Activated CD4-positive, alpha-beta T cell treated with anti-CD3 and anti-CD28 coated beads, Interleukin-2, amount 50 U/mL, for 4 hours (primary cell): ENCODE measurements around the gene C5orf63.
"Not testable (repeated sequence)": the region's sequence is repeated elsewhere in the genome, so short reads cannot be mapped to it uniquely, and the experiment has no call there.

Source experiments
- DNase-seq, 2 experiments: peaks; one replicate each; pipeline ENCODE4 v3.0.0-alpha.2; 2020

The C5orf63 gene

GRCh38 chr5:127030259-127031146 lies 42.8 kb downstream of the C5orf63 start, which contains the start of gene MARCHF3:
TSS of gene MARCHF3 (minus strand) at chr5:127030558. CDS start at chr5:126918171, 112,387 bp downstream.
- peak; percentile 87 for DNase-seq

GRCh38 chr5:127029581-127030258 lies 43.6 kb downstream of the C5orf63 start:
- DNase-seq, result peak; percentile 19 to 24

DNA sequence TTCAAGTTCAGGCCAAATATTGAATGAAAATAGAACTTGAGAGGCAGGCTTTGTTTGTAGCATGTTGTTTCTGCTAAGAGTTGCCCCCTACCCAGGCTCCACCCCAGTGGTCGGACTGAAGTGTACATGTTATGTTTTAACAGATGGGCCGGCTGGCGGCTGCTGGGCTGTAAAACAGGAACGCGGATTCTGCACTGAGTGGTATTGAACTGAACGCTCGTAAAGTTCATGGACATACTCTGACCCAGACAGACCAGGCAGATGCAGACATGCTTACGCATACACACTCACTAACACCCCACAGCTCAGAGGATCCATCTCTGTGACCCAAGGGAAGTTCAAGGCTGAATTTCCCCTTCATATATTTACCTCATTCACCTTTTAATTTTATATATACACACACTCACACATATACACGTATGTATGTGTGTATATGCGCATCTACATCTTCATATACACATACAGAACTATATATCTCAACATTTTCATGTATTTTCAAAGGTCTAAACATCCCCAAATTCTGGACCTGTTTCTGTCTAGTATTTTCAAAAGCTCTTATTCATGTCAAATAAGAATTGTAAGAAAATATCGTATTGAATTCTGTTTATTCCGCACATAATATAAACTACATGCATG lies 44.4 kb downstream of the C5orf63 start:
- DNase-seq, result no peak

GRCh38 chr5:127027539-127027938 lies 45.8 kb downstream of the C5orf63 start:
- DNase-seq, result no peak

- no peak for DNase-seq
Observed at GRCh38 chr5:127026166-127026565, 47.1 kb downstream of the C5orf63 start.

- DNase-seq, result no peak
Observed at GRCh38 chr5:127025467-127025866, 47.8 kb downstream of the C5orf63 start.

GRCh38 chr5:127024821-127025220 lies 48.5 kb downstream of the C5orf63 start:
- DNase-seq, result no peak

- DNase-seq, result not testable (repeated sequence)
Observed at GRCh38 chr5:127023552-127024191, 49.6 kb downstream of the C5orf63 start.

DNA sequence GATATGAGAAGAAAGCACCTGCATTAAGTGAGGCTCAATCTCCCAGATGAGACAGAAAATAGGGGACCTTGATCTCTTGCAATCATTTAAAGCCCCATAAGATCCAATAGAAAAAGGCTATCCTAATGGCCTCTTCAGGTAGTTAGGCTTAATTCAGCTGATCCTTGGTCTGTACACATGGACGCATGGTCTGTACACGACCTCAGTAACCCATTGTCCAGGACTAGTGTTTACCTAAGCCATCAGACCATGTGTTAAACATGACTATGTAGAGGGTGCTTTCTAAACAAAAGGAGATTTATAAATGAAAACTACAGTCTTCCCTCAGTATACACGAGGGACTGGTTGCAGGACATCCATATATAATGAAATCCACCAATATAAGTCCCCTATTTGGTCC lies 50.5 kb downstream of the C5orf63 start:
- no peak for DNase-seq

GRCh38 chr5:127019928-127020327 lies 53.4 kb downstream of the C5orf63 start:
- no peak for DNase-seq

DNA sequence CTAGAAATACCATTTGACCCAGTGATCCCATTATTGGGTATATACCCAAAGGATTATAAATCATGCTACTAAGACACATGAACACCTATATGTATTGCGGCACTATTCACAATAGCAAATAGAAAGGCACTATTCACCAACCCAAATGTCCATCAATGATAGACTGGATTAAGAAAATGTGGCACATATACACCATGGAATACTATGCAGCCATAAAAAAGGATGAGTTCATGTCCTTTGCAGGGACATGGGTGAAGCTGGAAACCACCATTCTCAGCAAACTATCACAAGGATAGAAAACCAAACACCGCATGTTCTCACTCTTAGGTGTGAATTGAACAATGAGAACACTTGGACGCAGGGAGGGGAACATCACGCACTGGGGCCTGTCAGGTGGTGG lies 56.6 kb downstream of the C5orf63 start:
- not testable (repeated sequence) for DNase-seq

- DNase-seq, result no peak
Observed at GRCh38 chr5:127015716-127016115, 57.6 kb downstream of the C5orf63 start.

- DNase-seq, result no peak
Observed at GRCh38 chr5:127014573-127014972, 58.7 kb downstream of the C5orf63 start.

DNA sequence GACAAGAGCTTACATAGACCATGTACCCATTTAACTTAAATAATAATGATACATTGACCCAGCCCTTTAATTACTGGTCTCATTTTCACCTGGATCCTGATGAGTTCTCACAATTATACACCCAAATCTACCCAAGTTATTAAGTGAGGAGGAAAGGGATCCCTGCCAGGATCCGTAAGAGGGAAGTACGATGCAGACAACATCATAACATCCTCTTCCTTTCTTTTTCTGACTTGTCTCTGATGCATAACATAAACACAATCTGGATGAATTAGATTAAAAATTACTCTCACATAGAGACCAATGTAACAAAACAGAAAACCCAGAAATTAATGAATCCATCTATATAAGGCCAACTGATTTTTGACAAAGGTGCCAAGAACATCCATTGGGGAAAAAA lies 59.9 kb downstream of the C5orf63 start:
- DNase-seq, result no peak

GRCh38 chr5:127012916-127013315 lies 60.4 kb downstream of the C5orf63 start:
- no peak for DNase-seq

DNA sequence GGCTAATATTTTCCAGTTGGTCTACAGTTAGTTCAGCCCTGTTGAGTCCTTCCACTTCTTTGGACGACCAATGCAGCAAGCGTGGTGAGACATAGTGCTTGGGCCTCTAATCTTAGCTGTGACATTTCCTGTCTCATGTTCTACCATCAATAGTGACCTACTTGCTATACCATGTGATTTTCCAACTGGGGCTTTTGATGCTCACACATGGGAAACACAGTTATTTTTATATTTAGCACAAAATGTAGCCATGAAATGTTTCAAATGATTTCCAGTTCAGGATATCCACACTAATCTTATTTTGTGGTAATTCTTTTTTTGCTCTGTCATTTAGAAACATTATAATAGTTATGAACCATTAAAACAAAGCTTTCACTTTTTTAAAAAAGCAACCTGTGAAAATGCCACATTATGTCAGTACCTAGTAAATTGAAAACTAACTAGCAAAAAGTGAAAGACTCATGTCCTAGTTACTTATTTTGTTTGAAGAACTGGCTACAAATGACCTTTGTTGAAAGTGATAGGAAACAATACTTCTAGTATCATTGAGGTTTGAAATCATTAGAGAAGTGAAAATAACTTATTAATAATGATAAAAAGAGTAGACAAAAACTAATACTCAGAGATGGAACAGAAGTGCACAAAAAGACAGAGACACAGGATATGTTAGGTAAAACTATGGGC lies 61.2 kb downstream of the C5orf63 start:
- DNase-seq, result no peak

DNA sequence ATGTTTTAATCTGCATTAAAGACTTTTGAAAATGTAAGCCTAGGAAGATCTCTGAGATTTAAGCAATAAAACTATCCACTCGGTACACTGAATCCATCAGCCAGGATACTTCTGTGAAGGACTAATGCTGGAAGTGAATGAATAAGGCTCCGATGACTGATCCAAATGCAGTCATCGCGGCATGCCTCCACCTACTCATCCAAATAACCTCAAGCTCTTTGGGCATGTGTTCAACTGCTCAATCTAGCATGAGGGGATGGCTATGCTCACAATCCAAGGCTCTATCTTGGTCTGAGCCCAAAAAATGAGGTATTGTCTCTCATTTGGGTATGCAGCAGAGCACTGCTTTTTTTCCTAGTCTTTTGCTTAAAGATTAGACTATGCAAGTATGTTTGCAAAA lies 62.1 kb downstream of the C5orf63 start:
- no peak for DNase-seq

- no peak for DNase-seq
Observed at GRCh38 chr5:127010362-127010761, 62.9 kb downstream of the C5orf63 start.

GRCh38 chr5:127009784-127010183 lies 63.5 kb downstream of the C5orf63 start:
- DNase-seq, result no peak

DNA sequence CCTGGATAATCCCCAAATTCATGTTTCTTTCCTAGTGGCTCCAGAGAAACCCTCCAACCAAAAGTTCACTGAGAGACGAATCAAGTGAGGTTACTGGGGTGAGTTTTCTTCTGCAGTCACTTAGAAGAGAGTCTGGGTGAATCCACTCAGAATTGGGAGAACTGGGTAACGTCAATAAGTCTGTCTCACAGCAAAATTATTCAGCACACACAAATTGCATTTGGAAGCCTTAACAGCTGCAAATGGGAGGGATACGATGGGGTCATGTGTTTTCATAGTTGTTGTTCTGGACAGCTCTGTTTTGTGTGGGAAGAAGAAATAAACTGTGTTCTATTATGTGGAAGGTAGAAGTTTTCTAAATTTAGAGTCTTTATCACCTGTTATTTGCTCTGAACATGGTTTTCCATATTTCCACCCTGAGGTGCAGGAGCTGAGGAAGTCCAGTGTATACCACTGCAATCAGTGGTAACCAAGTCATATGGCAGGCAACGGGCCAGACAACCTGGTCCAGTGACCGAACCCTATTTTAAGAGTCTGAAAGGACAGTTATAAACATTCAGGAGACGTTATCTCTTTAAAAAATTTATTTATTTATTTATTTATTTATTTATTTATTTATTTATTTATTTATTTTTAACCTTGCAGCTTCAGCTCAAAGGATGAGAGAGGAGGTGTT lies 64.9 kb downstream of the C5orf63 start:
- DNase-seq, result no peak

DNA sequence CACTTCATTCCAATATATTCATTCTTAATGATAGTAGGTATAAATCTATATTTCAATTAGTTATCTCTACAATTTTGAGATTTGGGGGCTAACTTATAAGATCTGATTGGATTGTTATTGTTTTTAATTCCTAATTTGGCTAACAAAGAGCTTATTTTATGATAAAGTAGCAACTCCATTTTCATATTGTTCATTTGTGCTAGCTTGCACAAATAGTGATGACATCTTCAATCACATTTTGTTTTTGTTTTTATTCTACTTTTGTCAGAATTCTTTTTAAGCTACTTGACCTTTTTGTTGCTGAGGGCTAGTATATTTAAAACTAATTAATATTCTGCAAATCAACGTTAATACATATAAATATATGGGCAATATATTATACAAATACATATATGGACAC lies 65.8 kb downstream of the C5orf63 start:
- no peak for DNase-seq

DNA sequence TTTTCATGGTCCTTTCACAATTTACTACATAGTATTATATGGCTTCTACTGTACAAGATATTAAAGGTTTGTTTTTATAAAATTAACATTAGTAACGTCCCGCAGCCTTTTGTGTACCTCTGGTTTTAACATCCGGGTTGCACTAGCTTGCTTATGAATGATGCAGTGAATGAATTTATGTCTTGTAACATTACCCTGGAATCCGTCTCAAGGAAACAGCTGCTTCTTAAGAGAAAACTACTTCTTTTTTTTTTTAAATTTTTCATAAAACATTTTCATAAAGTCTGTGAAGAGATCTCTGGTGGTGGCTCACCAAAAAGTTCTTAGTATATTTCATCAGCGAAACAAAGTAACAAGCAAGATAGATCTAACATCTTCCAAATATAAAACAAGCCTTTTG lies 66.6 kb downstream of the C5orf63 start:
- no peak for DNase-seq
